Measurements from ENCODE around the gene PKN2. TPM values are rescaled to one million over a fixed set of nuclear protein-coding genes. Genes with fewer than 3 reads are reported as not detected.

The PKN2 gene
- total RNA-seq, 1 experiment from 2014 or later: 43.6 TPM

DNA sequence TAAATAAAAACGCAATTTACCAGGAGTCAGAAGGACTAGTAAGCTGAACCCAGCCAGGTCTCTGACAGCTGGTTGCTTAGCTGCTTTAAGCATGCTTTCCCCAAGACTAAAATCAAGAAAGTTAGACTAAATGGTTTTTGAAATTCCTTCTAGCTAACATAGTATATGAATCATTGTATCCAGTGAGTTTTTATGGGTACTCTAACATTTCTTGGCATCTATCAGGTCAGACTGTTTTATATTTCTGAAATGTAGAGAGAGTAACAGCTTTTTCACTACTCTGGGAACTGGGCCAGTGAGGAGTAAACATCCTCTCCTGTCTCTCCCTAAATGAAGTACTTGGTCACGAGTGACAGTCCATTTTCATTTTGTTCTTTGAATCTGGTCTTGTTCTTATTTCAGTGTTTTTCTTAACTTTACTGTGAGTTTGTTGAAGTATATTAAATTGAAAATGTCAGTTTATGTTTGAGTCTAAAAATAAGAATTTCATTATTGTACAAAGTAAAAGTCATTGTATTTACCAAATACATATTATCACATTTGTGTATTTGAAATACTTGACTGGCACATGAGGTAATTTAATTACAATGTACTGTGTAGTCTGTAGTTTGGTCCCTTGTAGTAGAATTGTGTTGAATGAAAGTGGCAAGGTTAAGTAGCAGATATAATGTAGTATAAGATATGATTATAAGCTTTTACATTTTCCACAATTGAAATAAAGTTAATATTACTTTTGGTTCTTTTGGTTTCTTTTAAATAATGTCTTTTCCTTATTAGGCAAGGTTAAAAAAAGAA, 47.6 kb downstream of the PKN2 start:
- peak overlapping the region; percentile 30 for H3K27ac ChIP-seq
- H3K36me3 ChIP-seq: peaks cover 9% of the 10 kb centered on the region
- peak; percentile 58 to 80 for DNase-seq (ENCODE audit: low read depth in 1 of 2, low spot score in 2 of 2)
- H3K4me3 ChIP-seq: peak overlapping the region; percentile 15
- peaks cover 20% of the 10 kb centered on the region for H3K4me1 ChIP-seq (replicated peaks)
- H3K27me3 ChIP-seq (replicated peaks): no peaks in the 10 kb centered on the region
- H3K9me3 ChIP-seq (replicated peaks): no peaks in the 10 kb centered on the region

DNA sequence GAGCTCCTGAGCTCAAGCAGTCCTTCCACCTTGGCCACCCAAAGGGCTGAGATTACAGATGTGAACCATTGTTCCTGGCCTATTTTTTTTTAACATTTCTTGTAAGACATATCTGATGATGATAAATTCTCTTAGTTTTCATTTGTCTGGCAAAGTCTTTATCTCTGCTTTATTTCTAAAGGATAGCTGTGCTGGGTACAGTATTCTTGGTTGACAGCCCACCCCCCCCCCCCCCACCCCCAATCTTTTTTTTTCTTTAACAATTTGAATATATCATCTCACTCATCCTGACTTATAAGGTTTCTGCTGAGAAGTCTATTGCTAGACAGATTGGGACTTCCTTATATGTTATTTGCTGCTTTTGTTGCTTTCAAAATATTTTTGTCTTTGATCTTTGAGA, 51.3 kb downstream of the PKN2 start:
- H3K27ac ChIP-seq: no peak overlapping the region
- no peaks in the 10 kb centered on the region for H3K27me3 ChIP-seq (replicated peaks)
- peaks cover 3% of the 10 kb centered on the region; the same call in 1 of the 2 replicates for H3K36me3 ChIP-seq
- H3K4me1 ChIP-seq (replicated peaks): peaks cover 21% of the 10 kb centered on the region
- H3K9me3 ChIP-seq (replicated peaks): no peaks in the 10 kb centered on the region
- H3K4me3 ChIP-seq: no peak overlapping the region
- DNase-seq (ENCODE audit: low read depth in 1 of 2, low spot score in 2 of 2): no peak

DNA sequence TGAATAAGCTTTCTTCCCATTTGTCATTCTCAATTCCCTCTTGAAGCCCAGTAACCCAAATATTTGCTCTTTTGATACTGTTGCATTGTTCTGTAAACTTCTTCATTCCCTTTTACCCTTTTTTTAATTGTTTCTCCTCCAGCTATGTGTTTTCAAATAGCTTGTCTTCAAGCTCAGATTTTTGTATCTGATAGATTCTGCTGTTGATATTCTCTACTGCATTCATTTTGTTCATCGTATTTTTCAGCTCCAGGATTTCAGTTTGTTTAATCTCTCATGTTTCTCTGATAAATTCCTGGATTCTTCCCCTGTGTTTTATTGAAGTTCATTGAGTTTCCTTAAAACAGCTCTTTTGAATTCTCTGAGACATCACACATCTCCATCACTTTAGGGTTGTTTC, 51.8 kb downstream of the PKN2 start:
- no peak for DNase-seq (ENCODE audit: low read depth in 1 of 2, low spot score in 2 of 2)
- Histone ChIP-seq H3K9me3 (replicated peaks) (no peaks in the 10 kb centered on the region), H3K27ac (no peak overlapping the region), H3K36me3 (peaks cover 3% of the 10 kb centered on the region; the same call in 1 of the 2 replicates), H3K4me3 (no peak overlapping the region), H3K4me1 (replicated peaks) (peaks cover 21% of the 10 kb centered on the region), H3K27me3 (replicated peaks) (no peaks in the 10 kb centered on the region)

DNA sequence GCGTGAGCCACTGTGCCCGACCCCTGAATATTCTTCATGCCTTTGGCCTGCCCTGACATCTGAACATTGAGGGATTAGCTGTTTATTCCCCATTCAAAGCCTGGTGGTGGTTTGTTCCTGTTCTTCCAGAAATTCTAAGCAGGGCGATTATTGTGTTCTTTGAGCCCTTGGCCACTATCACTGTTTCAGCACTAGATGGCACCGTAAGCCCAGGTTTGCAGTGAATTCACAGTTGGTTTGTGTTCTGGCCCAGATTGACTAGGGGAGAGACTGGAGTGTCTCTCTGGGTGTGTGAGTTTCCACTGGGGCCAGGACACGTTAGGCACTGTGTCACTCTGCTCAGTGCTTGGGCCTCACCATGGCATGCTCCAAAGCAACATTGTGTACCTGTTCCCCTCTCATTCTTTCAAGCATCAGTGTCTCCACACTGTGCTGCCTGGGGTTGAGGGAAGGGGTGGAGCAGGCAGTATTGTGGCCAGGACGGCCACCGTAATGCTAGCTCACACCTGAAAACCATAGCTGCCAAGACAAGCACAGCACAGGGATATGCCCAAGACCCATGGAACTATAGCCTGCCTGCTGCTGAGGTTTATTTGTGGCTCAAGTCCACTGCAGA, 52.7 kb downstream of the PKN2 start:
- Histone ChIP-seq H3K27me3 (replicated peaks) (no peaks in the 10 kb centered on the region), H3K9me3 (replicated peaks) (no peaks in the 10 kb centered on the region), H3K4me3 (no peak overlapping the region), H3K4me1 (replicated peaks) (peaks cover 16% of the 10 kb centered on the region; the same call in 1 of the 2 replicates), H3K36me3 (peaks cover 3% of the 10 kb centered on the region; the same call in 1 of the 2 replicates), H3K27ac (no peak overlapping the region)
- peak; percentile 10 to 45 for DNase-seq (ENCODE audit: low read depth in 1 of 2, low spot score in 2 of 2)

DNA sequence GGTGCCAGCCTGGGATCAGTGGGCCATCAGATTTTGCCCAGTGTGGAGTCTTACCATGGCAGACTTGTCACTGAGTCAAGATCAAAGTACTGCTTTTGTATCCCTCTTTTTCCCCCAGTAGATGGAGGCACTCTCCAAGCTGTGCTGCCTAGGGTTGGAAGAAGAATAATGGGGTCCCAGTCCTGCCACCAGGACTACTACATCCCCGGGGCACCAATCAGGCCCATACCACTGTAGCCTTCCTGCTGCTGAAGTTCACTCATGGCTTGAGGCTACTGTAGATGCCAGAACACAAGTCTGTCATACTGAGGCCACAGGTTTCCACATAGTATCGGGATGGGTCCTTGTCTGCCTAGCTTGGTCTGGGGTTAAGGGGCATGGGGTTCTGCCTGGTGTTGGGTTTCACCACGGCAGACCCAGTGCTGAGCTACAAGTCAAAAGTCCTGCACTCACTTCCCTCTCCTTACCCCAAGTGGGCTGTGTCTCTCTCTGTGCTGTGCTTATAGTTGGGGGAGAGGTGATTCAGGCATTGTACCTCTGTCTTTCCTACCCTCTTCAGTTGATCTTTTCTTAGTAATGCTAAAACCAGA, 53.4 kb downstream of the PKN2 start:
- peaks cover 3% of the 10 kb centered on the region; the same call in 1 of the 2 replicates for H3K36me3 ChIP-seq
- peaks cover 11% of the 10 kb centered on the region; the same call in 1 of the 2 replicates for H3K4me1 ChIP-seq (replicated peaks)
- H3K4me3 ChIP-seq: no peak overlapping the region
- no peak for DNase-seq (ENCODE audit: low read depth in 1 of 2, low spot score in 2 of 2)
- H3K9me3 ChIP-seq (replicated peaks): no peaks in the 10 kb centered on the region
- H3K27me3 ChIP-seq (replicated peaks): no peaks in the 10 kb centered on the region
- H3K27ac ChIP-seq: no peak overlapping the region

DNA sequence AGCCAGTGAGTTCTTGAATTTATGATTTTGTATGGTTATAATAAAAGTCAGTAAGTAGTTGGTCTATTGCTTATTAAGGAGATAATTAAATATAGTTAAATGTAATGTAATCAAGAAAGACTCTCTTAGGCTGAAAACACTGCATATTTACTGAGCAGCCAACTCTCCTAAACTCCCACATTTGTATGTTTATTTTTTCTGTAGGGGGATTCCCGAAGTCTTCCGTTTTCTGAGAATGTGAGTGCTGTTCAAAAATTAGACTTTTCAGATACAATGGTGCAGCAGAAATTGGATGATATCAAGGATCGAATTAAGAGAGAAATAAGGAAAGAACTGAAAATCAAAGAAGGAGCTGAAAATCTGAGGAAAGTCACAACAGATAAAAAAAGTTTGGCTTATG, 56.7 kb downstream of the PKN2 start:
- peaks cover 11% of the 10 kb centered on the region; the same call in 1 of the 2 replicates for H3K36me3 ChIP-seq
- H3K27ac ChIP-seq: no peak overlapping the region
- H3K4me1 ChIP-seq (replicated peaks): peaks cover 11% of the 10 kb centered on the region; the same call in 1 of the 2 replicates
- no peak overlapping the region for H3K4me3 ChIP-seq
- DNase-seq (ENCODE audit: low read depth in 1 of 2, low spot score in 2 of 2): peak in 1 of 2 experiments; percentile 23
- no peaks in the 10 kb centered on the region for H3K27me3 ChIP-seq (replicated peaks)
- no peaks in the 10 kb centered on the region for H3K9me3 ChIP-seq (replicated peaks)

DNA sequence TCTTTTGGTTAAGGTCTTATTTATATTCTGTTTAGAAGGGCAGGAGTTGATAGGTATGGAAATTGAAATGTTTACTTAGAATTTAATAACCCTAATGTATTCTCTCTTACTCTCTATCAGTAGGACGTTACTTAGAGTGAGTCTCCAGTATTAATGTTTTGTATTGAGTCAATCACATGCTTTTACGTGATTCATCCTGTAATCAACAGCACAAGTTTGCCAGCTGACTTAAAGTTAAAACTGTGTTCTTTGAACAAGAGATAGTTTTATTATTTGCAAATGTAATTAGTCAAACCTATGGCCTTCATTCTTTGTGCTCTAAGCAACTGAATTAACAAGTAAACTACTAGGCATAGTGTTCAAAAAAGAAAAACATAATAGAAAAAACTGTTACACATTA, 57.3 kb downstream of the PKN2 start:
- Histone ChIP-seq H3K27me3 (replicated peaks) (no peaks in the 10 kb centered on the region), H3K36me3 (peaks cover 11% of the 10 kb centered on the region; the same call in 1 of the 2 replicates), H3K27ac (no peak overlapping the region), H3K4me1 (replicated peaks) (peaks cover 11% of the 10 kb centered on the region; the same call in 1 of the 2 replicates), H3K9me3 (replicated peaks) (no peaks in the 10 kb centered on the region), H3K4me3 (no peak overlapping the region)
- peak in 1 of 2 experiments; percentile 13 for DNase-seq (ENCODE audit: low read depth in 1 of 2, low spot score in 2 of 2)

DNA sequence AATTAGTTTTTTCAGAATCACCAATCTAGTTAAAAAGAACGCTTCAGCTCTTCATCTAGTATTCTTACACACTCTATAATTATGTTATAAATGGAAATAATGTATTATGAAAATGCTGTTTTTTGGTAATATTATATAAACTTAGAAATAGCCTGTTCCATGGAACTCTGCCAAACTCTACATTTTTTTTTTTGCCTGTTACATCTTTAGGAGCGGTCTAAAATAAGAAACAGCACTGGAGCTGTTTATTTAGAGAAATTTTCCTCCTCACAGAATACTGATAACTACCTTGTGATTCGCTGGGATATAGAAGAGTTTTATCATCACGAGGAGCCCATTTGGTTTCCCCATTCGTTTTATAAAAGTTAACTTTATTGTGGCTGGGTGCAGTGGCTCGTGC, 58.5 kb downstream of the PKN2 start:
- Histone ChIP-seq H3K36me3 (peaks cover 14% of the 10 kb centered on the region; the same call in 1 of the 2 replicates), H3K27me3 (replicated peaks) (no peaks in the 10 kb centered on the region), H3K4me1 (replicated peaks) (peaks cover 11% of the 10 kb centered on the region; the same call in 1 of the 2 replicates), H3K9me3 (replicated peaks) (no peaks in the 10 kb centered on the region), H3K4me3 (no peak overlapping the region), H3K27ac (no peak overlapping the region)
- no peak for DNase-seq (ENCODE audit: low read depth in 1 of 2, low spot score in 2 of 2)

DNA sequence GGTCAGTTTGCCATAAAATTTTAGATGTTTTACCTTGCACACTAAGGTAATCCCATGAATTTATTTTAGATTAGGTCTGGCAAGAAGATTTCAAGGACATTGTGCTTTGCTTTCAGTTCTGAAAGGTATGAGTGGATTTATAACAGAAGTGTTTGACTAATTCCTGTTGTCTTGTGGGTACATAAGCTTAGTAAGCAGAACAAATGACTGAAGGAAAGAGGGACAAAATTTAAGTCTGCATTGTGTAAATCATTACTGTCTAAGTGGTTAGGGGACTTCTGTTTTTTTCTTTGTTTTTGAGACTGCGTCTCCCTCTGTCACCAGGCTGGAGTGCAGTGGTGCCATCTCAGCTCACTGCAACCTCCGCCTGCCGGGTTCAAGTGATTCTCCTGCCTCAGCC, 60.1 kb downstream of the PKN2 start:
- DNase-seq (ENCODE audit: low read depth in 1 of 2, low spot score in 2 of 2): no peak
- H3K4me3 ChIP-seq: no peak overlapping the region

DNA sequence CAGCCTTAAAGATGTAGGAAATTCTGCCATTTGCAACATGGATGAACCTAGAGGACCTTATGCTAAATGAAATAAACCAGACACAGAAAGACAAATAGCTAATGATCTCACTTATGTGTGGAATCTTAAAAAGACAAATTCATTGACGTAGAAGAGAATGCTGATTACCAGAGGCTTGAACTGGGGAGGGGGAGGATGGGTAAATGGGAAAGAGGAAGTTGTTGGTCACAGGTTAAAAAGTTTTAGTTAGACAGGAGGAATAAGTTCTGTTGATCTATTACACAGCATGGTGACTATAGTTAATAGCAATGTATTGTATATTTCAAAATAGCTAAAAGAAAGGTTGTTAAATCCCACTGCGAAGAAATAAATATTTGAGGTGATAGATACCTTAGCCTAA, 62.8 kb downstream of the PKN2 start:
- no peak for DNase-seq (ENCODE audit: low read depth in 1 of 2, low spot score in 2 of 2)
- Histone ChIP-seq H3K4me3 (no peak overlapping the region), H3K4me1 (replicated peaks) (no peaks in the 10 kb centered on the region), H3K9me3 (replicated peaks) (no peaks in the 10 kb centered on the region), H3K36me3 (peaks cover 18% of the 10 kb centered on the region; the same call in 1 of the 2 replicates), H3K27me3 (replicated peaks) (no peaks in the 10 kb centered on the region), H3K27ac (no peak overlapping the region)

More for the DNA sequence above, 60.1 kb downstream of the PKN2 start:
- no peaks in the 10 kb centered on the region for H3K9me3 ChIP-seq (replicated peaks)
- no peaks in the 10 kb centered on the region for H3K27me3 ChIP-seq (replicated peaks)
- peaks cover 14% of the 10 kb centered on the region; the same call in 1 of the 2 replicates for H3K36me3 ChIP-seq
- H3K4me1 ChIP-seq (replicated peaks): peaks cover 7% of the 10 kb centered on the region; the same call in 1 of the 2 replicates
- H3K27ac ChIP-seq: no peak overlapping the region

DNA sequence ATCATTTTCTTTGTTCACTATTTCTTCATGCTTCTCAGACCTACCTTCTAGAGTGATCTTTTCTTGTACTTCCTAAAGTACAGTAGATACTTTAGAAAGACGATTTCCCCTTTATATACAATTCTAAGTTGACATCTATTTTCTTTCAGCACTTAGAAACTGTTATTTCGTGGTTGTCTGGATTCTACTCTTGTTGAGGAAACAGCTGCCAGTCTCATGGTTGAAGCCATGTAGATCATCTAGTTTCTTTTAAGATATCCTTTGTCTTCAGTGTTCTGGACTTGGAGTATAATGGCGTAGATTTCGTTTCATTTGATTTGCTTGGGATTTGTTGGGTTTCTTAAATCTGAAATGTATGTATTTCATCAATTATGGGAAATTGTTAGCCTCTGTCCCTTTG, 67.6 kb downstream of the PKN2 start:
- H3K27me3 ChIP-seq (replicated peaks): no peaks in the 10 kb centered on the region
- no peaks in the 10 kb centered on the region for H3K9me3 ChIP-seq (replicated peaks)
- H3K4me1 ChIP-seq (replicated peaks): no peaks in the 10 kb centered on the region
- DNase-seq (ENCODE audit: low read depth in 1 of 2, low spot score in 2 of 2): no peak
- H3K27ac ChIP-seq: no peak overlapping the region
- H3K4me3 ChIP-seq: no peak overlapping the region
- H3K36me3 ChIP-seq: peaks cover 7% of the 10 kb centered on the region; the same call in 1 of the 2 replicates

DNA sequence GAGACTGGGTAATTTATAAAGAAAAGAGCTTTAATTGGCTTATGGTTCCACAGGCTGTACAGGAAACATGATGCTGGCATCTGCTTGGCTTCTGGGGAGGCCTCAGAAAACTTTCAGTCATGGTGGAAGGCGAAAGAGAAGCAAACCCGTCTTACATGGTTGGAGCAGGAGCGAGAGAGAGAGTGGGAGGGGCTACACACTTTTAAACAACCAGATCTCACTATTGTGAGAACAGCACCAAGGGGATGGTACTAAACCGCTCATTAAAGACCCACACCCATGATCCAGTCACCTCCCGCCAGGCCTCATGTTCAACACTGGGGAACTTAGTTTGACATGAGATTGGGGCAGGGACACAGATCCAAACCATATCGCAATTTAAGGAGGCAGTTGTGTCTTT, 69.4 kb downstream of the PKN2 start:
- no peaks in the 10 kb centered on the region for H3K27me3 ChIP-seq (replicated peaks)
- H3K27ac ChIP-seq: no peak overlapping the region
- H3K9me3 ChIP-seq (replicated peaks): no peaks in the 10 kb centered on the region
- H3K4me3 ChIP-seq: no peak overlapping the region
- DNase-seq (ENCODE audit: low read depth in 1 of 2, low spot score in 2 of 2): no peak
- peaks cover 4% of the 10 kb centered on the region for H3K36me3 ChIP-seq
- no peaks in the 10 kb centered on the region for H3K4me1 ChIP-seq (replicated peaks)

DNA sequence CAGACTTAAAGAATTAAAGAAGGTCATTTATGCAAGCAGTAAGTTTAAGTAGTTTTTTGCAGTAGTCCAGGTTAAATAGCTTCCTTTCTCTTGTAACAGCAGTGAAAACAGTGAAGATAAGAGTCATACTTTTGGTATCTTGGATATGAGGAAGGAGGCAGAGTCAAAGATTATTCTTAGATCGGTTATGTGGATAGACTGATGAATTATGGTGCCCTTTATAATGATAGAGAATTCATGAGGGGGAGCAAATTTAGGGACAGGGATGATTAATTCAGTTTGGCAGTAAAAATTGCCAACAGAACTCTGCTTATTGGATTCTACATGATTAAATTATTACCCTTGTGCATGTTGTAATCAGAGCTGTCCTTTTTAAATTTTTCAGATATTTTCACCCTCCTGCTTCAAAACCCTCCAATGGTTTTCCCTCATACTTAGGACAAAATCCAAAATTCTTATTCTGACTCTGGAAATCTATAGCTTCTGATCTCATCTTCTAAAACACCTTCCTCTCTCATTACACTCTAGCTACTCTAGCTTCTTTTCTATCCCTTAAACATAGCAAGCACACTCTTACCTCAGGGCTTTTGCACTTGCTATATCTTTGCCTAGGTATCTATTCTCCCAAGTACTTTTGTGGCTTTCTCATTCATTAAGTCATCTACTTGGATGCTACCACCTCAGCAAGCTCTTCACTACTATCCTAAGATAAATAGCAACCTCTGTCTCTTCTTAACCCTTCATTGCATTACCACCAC, 79.8 kb downstream of the PKN2 start:
- Histone ChIP-seq H3K4me1 (replicated peaks) (peaks cover 5% of the 10 kb centered on the region), H3K9me3 (replicated peaks) (no peaks in the 10 kb centered on the region), H3K27me3 (replicated peaks) (no peaks in the 10 kb centered on the region), H3K4me3 (no peak overlapping the region), H3K27ac (no peak overlapping the region), H3K36me3 (peaks cover 20% of the 10 kb centered on the region)
- DNase-seq (ENCODE audit: low read depth in 1 of 2, low spot score in 2 of 2): no peak
